Fibroblast of skin of left quadriceps (primary cell): ENCODE data around the gene UBR3.
"Not testable (repeated sequence)": the region's sequence is repeated elsewhere in the genome, so short reads cannot be mapped to it uniquely, and the experiment has no call there.

Experiments
- DNase-seq, 2 experiments: peaks; one replicate each; pipeline ENCODE4 v3.0.0-alpha.2; 2013; ENCODE audit warnings: low read depth in 2 of 2

Gene UBR3, protein sequence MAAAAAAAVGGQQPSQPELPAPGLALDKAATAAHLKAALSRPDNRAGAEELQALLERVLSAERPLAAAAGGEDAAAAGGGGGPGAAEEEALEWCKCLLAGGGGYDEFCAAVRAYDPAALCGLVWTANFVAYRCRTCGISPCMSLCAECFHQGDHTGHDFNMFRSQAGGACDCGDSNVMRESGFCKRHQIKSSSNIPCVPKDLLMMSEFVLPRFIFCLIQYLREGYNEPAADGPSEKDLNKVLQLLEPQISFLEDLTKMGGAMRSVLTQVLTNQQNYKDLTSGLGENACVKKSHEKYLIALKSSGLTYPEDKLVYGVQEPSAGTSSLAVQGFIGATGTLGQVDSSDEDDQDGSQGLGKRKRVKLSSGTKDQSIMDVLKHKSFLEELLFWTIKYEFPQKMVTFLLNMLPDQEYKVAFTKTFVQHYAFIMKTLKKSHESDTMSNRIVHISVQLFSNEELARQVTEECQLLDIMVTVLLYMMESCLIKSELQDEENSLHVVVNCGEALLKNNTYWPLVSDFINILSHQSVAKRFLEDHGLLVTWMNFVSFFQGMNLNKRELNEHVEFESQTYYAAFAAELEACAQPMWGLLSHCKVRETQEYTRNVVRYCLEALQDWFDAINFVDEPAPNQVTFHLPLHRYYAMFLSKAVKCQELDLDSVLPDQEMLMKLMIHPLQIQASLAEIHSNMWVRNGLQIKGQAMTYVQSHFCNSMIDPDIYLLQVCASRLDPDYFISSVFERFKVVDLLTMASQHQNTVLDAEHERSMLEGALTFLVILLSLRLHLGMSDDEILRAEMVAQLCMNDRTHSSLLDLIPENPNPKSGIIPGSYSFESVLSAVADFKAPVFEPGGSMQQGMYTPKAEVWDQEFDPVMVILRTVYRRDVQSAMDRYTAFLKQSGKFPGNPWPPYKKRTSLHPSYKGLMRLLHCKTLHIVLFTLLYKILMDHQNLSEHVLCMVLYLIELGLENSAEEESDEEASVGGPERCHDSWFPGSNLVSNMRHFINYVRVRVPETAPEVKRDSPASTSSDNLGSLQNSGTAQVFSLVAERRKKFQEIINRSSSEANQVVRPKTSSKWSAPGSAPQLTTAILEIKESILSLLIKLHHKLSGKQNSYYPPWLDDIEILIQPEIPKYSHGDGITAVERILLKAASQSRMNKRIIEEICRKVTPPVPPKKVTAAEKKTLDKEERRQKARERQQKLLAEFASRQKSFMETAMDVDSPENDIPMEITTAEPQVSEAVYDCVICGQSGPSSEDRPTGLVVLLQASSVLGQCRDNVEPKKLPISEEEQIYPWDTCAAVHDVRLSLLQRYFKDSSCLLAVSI (N-terminal part only)

DNA sequence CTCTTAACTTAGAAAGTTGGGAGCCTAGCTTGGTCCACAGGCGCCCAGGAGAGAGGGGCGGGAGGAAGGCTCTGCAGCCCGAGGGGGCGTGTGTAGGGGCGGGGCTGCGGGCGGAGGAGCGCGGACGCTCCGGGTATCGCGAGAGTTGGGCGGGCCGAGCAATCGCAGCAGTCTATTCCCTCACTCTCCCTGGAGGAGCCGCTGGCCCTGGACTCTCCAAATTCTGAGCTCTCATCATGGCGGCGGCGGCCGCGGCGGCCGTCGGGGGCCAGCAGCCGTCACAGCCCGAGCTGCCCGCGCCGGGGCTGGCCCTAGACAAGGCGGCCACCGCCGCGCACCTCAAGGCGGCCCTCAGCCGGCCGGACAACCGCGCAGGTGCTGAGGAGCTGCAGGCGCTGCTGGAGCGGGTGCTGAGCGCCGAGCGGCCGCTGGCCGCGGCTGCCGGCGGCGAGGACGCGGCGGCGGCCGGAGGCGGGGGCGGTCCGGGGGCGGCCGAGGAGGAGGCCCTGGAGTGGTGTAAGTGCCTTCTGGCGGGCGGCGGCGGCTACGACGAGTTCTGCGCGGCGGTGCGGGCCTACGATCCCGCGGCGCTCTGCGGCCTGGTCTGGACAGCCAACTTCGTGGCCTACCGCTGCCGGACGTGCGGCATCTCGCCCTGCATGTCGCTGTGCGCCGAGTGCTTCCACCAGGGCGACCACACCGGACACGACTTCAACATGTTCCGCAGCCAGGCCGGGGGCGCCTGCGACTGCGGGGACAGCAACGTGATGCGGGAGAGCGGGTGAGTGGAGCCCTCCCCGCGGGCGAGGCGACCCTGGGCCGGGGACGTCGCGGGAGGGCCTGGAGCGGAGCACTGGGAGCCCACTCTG, at the start of gene UBR3:
Gene UBR3, plus strand, starts transcription at position 183 of the 869 bp plus-strand sequence. Its CDS starts 54 bp downstream, at position 237.
- peak; percentile 81 to 83 for DNase-seq

DNA sequence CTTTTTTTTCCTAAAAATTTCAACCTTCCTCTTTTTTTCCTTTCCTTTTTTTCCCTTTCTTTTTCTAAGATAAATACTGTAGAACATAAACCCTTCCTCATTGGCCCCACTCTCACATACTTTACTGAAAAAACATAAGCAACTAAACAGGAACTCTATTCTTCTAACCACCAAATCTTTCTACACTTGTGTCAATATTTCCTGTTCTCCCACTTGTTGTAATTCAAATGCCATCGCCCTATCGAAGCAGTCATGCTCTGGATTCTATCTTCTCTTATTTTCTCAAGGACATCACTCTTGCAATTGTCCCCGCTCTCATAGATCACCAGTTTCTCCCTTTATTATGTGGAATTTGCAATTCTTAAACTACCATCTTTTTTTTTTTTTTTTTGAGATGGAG, 48.8 kb upstream of the UBR3 start:
- DNase-seq: no peak

DNA sequence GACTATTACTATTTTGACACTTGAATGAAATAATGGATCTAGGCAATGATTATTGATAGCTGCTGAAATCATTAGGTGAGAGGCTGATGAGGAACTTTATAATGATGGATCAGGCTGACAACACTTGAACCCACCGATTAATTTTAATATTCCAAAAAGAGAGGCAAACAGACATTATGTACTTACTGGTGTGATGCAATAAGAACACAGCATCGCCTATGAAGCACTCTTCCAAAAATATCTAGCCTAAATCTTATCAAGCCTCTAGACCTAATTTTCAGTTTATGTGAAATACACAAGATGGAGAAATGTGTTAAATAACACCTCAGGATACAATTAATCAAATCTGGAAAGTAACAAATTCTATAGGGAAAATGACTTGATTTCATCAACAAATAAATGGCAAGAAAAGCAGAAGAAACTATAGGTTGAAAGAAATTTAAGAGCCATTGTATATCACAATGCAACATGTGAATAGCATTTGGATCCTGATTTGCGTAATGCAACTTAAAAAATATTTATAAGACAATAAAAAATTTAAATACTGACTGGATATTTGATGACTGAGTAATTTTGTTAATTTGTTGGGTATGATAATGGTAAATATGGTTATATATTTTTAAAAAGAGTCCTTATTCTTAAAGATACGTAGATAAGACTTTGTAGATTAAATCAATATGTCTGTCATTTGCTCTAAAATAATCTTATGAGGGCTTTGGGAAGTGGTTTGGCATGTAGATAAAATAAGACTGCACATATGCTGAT, 45.8 kb upstream of the UBR3 start:
- no peak for DNase-seq

DNA sequence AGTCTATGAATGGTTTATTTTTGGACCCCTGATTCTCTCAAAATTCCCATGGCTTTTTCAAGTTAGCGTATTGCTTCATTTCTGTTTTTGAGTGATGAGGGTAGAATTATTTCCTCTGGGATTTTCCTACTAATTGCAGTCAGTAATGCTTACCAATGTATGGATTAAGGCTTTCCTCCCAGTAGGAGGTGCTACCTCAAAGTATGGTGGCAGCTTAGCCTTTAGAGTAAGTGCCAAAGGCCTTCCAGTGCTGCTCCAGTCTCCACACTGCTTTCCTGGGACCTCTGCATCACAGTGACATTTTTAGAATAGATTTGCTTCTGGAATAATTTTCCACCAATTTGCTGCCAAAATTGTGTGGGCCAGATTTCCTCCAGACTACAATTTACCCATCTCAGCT, 44.7 kb upstream of the UBR3 start:
- no peak for DNase-seq

DNA sequence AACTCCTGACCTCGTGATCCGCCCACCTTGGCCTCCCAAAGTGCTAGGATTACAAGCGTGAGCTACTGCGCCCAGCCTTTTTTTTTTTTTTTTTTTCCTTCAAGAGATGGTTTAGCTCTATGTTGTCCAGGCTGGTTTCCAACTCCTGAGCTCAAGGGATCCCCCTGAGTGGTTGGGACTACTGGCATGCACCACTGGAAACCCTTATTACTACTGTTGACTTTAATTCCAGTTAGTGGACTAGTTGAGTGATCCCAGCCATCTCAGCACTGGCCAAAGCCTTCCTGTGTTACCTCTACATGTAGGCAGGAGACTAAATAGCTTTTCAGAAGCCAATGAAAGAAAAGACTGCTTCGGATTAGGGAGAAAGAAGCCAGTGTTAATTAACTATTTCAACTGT, 36.7 kb upstream of the UBR3 start:
- no peak for DNase-seq

DNA sequence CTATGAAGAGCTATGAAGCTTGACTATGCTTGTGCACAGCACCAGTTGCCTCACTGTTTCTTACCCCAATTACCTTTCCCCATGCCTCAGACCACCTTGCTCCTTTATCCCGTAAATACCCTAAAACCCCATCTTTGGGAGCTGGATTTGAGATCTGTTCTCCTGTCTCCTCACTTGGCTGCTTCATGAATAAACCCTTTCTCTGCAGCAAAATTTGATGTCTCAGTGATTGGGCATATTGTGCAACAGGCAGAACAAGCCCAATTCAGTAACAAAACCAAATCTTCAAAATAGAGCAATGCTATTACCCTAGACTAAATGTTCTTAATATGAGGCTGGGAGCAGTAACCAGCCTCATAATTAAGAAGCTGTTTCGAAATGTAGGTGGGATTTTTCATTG, 32.1 kb upstream of the UBR3 start:
- no peak for DNase-seq

DNA sequence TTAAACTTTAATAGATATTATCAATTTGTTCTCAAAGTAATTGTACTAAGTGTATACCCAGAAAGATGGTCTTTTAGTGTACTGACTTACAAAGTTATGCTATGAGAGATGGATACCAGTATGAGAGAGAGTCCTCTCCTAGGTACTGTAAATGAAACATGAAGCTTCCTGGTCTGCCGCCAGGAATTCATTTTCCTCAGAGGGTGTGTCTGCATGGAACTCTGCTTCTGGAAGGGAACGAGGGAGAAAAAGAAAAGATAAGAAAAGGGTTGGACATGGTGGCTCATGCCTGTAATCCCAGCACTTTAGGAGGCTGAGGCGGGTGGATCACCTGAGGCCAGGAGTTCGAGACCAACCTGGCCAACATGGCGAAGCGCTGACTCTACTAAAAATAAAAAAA, 30.8 kb upstream of the UBR3 start:
- no peak for DNase-seq

DNA sequence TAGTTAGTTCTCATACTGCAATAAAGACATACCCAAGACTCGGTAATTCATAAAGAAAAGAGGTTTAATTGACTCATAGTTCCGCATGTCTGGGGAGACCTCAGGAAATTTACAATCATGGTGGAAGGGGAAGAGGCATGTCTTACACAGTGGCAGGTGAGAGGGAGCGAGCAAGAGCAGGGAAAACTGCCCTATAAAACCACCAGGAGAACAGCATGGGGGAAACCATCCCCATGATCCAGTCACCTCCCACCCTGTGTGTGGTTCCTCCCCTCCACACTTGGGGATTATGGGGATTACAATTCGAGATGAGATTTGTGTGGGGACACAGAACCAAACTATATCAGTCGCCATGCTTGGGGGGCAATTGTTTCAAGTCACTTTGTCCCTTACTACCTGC, 29.7 kb upstream of the UBR3 start:
- DNase-seq: no peak

DNA sequence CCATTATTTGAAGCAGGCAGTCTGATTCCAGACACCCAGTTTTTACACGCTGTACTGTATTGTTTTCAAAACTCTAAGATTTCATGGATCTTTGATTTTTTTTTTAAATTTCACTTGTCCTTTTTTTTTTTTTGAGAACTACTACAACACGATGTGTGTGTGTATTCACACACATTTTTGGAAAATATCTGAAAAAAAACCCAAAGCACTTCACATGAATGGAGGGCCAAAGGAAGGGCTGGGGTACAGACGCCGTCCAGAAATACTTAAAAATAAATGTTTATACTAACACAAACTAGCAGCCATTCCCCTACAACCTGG, 28.9 kb upstream of the UBR3 start:
- DNase-seq: no peak

DNA sequence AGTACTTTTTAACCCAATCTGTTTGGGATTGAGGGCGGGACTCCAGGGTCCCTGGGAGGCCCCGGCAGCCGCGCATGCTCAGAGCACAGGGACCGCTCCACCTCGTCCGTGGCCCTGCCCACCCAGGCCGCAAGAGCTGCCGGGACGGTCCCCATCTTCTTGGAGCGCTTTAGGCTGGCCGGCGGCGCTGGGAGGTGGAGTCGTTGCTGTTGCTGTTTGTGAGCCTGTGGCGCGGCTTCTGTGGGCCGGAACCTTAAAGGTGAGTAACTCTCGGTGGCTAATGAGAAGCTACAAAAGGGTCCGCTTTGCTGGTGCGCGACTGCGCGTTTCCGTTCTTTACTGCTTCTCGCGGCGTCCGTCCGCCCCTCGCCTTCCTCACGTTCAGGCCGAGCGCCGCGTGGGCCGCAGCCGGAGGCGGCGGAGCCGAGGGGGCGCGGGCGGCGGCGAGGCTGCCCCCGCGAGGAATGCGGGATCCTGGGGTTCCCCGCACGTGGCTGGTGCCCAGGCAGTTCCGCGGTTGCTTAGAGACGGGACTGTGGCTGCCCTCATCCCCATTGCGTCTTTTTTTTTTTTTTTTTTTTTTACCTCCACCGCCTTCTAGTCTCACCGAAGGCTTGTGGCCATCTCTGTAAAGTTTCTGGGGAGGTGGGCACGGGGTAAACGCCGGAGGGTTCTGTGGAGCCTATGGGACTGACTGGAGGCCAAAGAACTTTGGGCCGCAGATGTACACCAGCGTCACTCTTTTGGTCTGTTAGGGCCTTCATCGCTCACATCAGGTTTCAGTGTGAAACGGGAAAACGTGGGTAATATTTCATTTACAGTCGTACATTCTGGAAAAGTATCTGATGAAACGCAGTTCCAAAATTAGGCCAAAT, 28.3 kb upstream of the UBR3 start, which contains the start of gene SSB:
Gene SSB, plus strand, starts transcription at position 154 of the 875 bp plus-strand sequence. CDS start 2,090 bp downstream, outside the sequence.
- DNase-seq: peak; percentile 79 to 83

DNA sequence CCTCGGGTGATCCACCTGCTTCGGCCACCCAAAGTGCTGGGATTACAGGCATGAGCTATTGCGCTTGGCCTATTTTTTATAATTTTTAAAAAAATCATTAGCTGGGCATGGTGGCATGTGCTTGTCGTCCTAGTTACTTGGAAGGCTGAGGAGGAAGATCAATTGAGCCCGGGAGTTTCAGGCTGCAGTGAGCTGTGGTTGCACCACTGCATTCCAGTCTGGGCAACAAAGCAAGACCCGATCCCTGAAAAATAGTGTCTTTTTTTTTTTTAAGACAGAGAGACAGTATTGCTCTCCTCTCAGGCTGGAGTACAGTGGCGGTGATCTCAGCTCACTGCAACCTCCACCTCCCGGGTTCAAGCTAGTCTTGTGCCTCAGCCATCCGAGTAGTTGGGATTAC, 23.8 kb upstream of the UBR3 start:
- no peak for DNase-seq

DNA sequence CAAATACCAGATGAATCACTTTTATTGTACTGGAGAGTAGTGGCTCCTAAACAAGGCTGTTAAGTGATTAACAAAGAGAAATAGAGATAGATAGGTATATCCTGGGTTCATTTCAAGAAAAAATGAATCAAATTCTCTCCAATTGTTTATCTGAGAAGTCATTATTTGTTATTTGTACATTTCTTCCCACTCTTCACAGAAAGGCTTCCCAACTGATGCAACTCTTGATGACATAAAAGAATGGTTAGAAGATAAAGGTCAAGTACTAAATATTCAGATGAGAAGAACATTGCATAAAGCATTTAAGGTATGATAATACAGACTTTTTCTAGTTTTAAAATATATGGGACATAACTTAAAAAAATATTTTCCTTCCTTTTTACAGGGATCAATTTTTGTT, 20.7 kb upstream of the UBR3 start:
- DNase-seq: no peak

DNA sequence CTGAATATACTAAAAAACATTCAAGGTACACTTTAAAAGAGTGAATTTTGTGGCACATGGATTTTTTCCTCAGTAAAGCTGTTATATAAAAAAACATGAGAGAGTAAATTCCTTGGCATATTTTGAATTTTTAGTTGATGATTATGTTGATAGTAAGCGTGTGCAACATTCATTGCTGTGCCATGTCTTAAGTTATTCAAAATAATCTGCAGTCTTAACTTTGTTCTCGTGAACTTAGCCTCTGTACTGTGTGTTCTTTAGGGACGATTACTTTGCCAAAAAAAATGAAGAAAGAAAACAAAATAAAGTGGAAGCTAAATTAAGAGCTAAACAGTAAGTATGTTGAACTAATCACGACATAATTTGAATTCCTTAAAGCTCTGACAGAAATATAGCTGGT, 19.0 kb upstream of the UBR3 start:
- DNase-seq: no peak

DNA sequence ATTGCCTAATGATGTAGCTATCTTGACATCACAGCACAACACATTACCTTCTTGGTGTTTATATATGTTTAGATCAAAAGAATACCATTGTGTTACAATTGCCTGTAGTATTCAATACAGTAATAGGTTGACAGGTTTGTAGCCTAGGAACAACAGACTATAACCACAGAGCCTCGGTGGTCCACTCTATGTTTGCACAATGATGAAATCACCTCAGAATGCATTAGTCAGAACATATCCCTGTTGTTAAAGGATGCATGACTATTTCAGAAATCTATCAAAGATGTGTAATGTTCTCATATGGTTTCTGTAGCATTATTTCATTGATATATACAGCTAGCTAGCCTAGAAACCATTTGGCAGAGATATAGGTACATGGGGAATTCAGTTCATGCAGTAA, 11.4 kb upstream of the UBR3 start:
- peak; percentile 72 for DNase-seq

DNA sequence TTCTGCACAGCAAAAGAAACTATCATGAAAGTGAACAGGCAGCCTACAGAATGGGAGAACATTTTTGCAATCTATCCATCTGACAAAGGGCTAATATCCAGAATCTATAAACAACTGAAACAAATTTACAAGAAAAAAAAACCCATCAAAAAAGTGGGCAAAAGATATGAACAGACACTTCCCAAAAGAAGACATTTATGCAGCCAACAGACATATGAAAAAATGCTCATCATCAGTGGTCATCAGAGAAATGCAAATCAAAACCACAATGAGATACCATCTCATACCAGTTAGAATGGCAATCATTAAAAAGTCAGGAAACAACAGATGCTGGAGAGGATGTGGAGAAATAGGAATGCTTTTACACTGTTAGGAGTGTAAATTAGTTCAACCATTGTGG, 10.3 kb upstream of the UBR3 start:
- not testable (repeated sequence) for DNase-seq

DNA sequence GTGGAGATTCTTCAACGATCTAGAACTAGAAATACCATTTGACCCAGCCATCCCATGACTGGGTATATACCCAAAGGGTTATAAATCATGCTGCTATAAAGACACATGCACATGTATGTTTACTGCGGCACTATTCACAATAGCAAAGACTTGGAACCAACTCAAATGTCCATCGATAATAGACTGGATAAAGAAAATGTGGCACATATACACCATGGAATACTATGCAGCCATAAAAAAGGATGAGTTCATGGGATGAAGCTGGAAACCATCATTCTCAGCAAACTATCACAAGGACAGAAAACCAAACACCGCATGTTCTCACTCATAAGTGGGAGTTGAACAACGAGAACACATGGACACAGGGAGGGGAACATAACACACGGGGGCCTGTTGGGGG, 9.9 kb upstream of the UBR3 start:
- DNase-seq: not testable (repeated sequence)

DNA sequence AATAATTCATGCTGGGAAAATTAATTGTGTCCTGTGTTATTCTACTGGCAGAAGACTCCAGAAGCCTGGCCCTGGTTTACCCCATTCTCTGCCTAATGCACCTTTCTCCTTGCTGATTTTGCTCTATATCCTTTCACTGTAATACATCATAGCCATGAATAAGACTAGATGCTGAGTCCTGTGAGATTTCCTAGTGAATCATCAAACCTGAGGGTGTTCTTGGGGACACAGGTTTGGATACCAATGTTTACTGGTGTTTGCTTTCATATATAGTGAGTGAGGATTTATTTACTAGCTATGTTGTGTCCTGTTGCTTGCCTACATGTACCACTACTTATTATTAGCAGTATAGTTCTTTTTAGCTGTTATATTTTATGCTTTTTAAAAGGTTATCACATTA, 9.0 kb upstream of the UBR3 start:
- no peak for DNase-seq

DNA sequence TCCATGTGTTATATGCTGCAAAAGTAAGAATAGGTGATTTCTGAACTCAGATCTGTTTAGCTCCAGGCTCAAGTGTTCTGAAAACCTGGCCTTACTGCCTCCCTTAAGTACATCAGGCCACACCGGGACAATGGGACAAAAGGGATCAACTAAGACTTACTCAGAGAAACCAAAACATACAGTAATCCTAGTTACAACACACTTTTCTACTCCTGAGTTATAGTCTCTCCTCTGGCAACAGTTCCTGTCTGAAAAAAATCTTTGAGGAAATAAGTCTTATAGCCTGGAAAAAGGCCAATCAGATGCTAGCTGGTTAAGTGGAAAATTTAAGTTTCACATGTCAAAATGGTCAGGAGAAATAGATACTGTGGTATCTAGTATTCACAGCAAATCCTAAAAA, 8.1 kb upstream of the UBR3 start:
- DNase-seq: peak in 1 of 2 experiments; percentile 38

DNA sequence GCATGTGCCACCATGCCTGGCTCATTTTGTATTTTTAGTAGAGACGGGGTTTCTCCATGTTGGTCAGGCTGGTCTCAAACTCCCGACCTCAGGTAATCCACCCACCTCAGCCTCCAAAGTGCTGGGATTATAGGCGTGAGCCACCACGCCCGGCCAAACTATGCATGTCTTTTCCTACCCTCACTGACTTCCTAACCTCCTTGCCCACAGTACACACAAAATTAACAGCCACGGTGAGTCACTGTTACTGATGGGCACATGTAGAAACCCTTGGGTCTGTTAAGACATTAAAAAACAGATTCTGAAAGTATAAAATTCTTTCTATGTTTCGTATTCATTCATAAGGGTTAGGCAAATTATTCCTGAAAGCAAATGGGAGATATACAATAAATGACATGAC, 7.2 kb upstream of the UBR3 start:
- DNase-seq: not testable (repeated sequence)
